ENCODE measurements around the gene GRAMD1C.

The GRAMD1C gene

GRCh38 chr3:113852506-113852905, 13.9 kb downstream of the GRAMD1C start:
- DNase-seq (ENCODE audit: low read depth), result no peak

DNA sequence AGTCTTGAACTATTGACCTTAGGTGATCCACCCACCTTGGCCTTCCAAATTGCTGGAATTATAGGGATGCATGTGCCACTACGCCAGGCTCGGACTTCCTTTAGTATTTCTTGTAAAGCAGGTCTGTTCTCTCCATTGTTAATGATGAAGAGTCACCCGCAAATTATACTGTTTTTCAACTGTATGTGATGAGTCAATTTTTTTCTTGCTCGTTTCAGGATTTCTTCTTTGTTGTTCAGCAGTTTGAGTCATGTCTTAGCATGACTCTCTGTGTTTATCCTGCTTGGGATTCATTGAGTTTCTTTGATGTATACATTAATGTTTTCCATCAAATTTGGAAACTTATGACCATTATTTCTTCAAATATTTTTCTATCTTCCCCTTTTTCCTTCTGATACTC, 28.9 kb downstream of the GRAMD1C start:
- DNase-seq (ENCODE audit: low read depth), result peak; percentile 40

DNA sequence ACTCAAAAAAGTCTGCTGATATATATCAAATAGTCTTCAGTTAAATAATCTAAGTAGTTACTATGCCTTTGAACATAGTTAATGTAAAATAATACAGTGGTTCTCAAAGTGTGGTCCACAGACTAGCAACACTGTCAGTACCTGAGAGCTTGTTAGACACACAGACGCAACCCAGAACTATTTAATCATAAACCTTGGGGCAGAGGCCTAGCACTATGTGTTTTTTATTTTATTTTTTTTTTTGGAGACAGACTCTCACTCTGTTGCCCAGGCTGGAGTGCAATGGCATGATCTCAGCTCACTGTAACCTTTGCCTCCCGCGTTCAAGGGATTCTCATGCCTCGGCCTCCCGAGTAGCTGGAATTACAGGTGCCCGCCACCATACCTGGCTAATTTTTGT, 34.7 kb downstream of the GRAMD1C start:
- no peak for DNase-seq (ENCODE audit: low read depth)

DNA sequence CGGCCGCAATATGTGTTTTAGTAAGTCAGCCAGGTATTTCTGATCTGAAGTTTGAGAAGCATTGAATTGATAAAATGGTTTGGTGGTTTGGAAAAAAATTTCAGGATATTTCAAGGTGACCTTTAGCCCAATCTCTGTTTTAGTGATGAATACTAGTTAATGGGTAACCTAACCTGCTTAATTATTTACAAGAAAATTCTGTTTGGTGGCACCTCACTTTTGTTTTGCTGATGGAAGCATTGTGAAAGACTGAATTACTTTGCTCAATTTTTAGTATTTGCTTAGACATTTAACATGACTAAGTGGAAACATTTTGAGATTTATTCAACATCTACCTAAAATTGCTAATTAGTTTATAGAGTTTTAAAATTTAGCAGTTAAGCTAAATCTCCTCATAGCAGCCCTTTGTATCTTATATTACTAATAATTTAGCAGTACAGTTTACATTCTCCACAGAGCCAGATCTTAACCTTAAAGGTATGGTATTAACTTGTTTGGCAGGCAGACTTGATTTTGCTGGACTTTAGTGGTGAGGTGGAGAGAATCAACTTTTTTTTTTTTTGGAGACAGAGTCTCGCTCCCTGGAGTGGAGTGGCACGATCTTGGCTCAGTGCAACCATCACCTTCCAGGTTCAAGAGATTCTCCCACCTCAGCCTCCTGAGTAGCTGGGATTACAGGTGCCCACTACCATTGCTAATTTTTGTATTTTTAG, 35.4 kb downstream of the GRAMD1C start:
- no peak for DNase-seq (ENCODE audit: low read depth)

DNA sequence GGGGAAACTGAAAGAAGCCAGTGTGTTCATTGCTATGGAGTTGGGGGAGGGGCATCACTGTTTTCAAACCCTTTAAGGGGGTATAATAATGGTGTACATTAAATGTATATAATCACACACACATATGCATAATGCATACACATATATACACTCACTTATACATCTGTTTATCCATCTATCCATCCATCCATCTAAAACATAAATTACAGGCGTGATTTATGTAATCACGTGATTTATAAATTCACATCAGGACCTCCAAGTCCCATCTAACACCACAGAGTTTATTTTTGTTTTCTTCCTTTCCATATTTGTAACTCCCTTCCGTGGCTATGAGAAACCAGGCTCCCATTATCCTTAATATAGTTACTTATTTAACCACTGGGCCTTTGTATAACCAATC, 39.8 kb downstream of the GRAMD1C start:
- DNase-seq (ENCODE audit: low read depth), result no peak

- no peak for DNase-seq (ENCODE audit: low read depth)
Measured at GRCh38 chr3:113885050-113885449, 46.5 kb downstream of the GRAMD1C start.

GRCh38 chr3:113890256-113890900, 51.8 kb downstream of the GRAMD1C start:
- no peak for DNase-seq (ENCODE audit: low read depth)

DNA sequence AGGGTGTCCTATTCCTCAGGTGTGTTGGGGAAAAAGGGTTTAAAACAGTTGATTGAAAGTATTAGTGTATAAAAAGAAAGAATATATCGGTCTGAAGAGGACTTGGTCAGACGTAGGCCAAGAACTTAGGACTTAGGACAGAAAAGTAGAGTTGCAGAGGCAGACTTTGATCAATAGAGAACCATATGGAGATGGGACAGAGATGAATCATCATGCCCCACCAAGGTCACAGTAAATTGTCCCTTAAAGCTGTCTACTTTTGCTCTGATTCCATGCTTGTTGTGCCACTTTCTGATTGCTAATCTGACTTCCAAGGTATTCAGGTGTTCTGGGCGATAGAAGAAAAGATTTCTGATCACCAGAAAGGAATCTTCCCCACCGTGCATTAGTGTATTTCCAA, 56.3 kb downstream of the GRAMD1C start:
- DNase-seq (ENCODE audit: low read depth), result no peak

- no peak for DNase-seq (ENCODE audit: low read depth)
Measured at GRCh38 chr3:113895964-113896363, 57.4 kb downstream of the GRAMD1C start.

- DNase-seq (ENCODE audit: low read depth), result no peak
Measured at GRCh38 chr3:113896930-113897329, 58.3 kb downstream of the GRAMD1C start.

DNA sequence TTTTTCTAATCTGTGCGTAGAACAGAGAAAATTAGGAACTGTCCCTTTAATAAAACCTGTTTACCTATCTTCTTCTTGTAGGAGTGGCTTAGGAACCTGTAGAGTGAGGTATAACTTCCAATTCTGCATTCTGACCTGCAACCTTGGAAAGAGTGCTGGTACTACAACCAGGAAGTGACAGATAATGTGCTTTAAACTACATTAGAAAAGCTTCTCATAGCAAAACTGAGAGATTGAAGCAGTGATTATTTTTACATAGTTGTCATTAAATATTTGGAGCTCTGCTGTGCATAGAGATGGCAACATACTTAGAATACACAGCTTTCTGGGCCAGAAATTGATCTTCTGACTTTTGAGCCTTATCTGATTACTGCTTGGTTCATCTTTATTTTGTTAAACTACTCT, 58.8 kb downstream of the GRAMD1C start:
- DNase-seq (ENCODE audit: low read depth), result no peak

DNA sequence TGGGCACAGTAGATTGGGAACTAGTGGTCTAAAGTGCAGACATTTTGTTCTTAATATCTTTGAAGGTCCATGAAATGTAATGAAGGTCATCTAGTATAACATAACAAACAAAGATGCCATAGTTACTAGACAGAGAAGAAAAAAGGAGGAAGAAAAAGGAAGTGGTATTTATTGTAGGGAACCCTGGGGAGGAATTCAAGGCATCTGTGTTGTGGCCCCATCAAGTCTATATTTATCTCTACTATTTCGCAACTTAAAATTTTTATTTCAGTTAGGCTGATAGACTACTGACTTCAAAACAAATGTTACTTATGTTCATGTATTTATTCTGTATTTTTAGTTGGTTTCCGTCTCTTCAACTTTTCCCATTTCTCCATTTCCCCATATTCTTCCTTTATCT, 60.3 kb downstream of the GRAMD1C start:
- DNase-seq (ENCODE audit: low read depth), result no peak

GRCh38 chr3:113906568-113907140, 68.1 kb downstream of the GRAMD1C start:
- DNase-seq (ENCODE audit: low read depth), result no peak

DNA sequence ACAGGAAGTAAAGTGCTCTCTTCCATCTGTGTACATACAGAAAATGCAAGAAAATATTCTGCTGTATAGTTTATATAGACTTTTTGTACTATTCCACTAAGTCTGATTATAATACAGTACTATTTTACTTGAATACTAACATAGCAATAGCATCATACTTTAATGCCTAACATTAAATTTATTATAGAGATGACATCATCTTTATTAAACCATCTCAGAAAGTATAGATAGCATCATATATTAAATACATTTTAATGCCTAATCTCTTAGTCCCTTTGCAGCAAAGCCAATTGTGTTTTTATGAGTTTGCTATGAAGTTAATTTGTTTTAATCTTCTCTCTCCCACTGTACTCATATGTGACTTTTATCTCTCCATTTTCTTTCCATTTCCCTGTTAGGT, 69.5 kb downstream of the GRAMD1C start:
- DNase-seq (ENCODE audit: low read depth), result no peak

DNA sequence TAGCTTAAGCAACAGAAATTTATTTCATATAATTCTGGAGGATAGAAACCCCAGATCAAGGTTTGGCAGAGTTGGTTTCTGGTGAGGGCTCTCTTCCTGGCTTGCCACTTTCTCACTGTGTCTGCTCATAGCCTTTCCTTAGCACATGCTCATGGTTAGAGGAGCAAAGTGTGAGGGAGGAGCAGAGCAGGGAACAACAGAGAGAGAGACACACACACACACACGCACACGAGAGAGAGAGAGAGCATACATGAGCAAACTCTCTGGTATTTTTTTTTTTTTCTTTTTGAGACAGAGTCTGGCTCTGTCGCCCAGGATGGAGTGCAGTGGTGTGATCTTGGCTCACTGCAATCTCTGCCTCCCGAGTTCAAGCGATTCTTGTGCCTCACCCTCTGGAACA, 72.4 kb downstream of the GRAMD1C start:
- no peak for DNase-seq (ENCODE audit: low read depth)

- peak; percentile 27 for DNase-seq (ENCODE audit: low read depth)
Measured at GRCh38 chr3:113912552-113913236, 74.1 kb downstream of the GRAMD1C start.

- DNase-seq (ENCODE audit: low read depth), result no peak
Measured at GRCh38 chr3:113914646-113915045, 76.1 kb downstream of the GRAMD1C start.

DNA sequence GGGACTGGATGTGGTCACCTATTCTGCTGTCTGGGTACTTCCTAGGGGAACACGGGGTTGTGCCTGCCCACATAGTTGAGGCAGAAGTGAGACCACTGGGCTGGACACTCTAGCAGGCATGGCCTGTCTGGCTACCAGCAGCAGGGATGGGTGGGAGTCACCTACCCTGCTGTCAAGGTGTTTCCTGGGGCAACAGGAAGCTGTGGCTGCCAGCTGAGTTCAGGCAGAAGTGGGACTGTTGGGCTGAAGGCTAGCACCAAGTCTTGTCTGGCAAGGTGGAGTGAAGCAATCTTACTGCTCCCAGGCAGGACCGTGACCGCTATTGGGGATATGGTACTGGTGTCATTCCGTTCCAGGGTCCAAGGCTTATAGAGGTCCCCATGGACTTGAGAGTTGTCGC, 89.0 kb downstream of the GRAMD1C start:
- no peak for DNase-seq (ENCODE audit: low read depth)

DNA sequence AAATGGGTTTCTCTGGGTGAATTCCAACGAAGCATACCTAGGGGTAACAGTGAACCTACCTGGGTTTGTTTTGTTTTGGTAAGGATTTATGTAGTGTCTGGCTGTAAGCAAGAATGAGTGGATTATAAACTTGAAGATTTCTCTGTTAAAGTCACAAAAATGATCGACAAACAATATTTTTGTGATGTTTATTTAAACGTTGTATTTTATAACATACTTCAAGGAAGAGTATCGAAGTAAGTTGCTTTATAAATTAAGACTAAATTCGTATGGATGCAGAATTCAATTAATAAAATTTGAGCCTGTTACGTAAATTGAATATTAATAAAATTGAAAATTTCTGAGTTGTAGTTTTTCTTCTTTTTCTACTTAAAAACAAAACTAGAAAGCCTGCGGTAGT, 108.2 kb downstream of the GRAMD1C start:
- DNase-seq (ENCODE audit: low read depth), result no peak

DNA sequence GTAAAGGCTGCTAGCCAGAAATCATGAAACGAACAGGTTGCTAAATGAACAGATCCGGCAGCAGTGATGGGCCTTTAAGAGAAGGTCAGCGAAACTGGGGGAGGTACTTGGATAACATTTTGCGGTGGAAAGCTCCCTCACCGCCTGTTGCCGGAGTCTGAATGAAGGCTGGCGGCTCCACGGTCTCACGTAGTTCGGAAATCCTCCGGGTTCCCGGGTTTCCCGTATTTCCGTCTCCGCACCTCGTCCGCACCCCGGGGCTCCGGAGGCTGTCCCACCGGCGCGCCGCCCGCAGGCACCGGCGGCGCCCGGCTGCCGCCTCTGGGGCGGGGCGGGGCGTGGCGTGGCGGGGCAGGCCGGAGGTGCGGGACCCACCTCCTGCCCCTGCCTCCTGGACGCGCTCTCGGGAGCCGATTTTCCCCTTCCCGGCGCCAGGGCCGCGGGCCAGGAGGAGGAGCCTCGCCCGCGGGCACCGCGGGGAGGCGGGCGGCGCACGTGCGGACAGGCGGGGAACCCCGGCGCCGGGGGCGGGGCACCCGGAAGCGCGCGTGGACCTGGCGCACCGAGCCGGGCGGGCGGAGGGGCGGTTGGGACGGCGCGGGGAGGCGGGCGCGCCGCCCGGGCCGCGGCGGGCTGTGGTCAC, 108.9 kb downstream of the GRAMD1C start, which contains the start of gene ZDHHC23:
ZDHHC23 (plus strand) TSS at position 642 of the 643 bp plus-strand sequence. CDS start 790 bp downstream, outside the sequence.
- DNase-seq (ENCODE audit: low read depth), result peak; percentile 18

DNA sequence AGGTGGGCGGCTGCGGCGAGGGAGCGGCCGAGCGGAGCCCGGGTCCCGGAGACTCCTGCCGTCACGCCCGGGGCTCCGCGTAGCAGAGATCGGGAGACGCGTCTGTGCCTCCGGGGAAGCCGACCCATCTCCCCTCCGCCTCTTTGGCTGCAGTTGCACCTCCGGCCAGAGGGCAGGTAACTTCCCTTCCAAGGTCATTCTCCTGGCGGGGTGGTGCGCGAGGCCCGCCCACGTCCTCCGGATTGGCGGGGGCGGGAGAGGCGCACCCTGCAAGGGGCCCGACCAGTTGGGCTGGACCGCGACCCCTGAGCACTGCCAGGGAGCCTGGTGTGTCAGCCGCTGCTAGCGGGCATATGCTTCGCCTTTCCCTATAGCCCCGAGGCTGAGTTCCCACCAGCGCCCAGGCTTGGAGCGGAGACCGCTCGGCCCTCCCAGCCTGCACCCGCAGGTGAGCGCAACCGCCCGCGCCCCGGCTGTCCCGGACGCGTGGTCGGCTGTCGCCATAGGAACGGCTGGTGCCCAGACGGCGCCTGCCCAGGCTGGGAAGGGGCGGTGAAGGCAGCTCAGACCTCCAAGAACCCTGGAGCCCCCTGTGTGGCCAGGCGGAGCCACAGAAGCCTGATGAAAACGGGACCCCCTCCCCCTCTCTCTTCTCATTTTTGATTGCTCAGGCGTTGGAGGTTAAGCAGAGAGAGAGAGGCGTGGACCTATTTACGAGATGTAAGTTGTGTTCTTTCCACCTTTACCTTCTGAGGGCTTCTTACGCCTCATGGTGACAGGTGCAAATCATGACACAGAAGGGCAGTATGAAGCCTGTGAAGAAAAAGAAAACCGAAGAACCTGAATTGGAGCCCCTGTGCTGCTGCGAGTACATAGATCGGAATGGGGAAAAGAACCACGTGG, 109.7 kb downstream of the GRAMD1C start:
- DNase-seq (ENCODE audit: low read depth), result no peak
